Esophagus muscularis mucosa (tissue), 4 donors: Measurements from ENCODE around the gene VWA7. TPM values are rescaled to one million over a fixed set of nuclear protein-coding genes. Genes with fewer than 3 reads are reported as not detected.

Experiments
- DNase-seq: peaks from one replicate; pipeline ENCODE4 v3.0.0-alpha.2; 2017; ENCODE audit errors: extremely low spot score
- H3K27ac ChIP-seq, 4 donors: fragments of 200-600 bp; sonication (generic); replicated peaks in 1 of 4; 1 replicate in 3 of 4; 2 replicates in 1 of 4; pipeline ENCODE4 v1.5.1; 2016 to 2019; ENCODE audit warnings: mild to moderate bottlenecking in 1 of 4
- H3K27me3 ChIP-seq, 4 donors: fragments of 200-600 bp; sonication (generic); one replicate each; pipeline versions ENCODE4 v1.5.1 to v1.6.0; 2016 to 2019
- H3K36me3 ChIP-seq, 4 donors: fragments of 200-600 bp; sonication (generic); one replicate each; pipeline ENCODE4 v1.5.1; 2016 to 2019
- H3K4me1 ChIP-seq, 4 donors: fragments of 200-600 bp; sonication (generic); one replicate each; pipeline ENCODE4 v1.5.1; 2016 to 2019
- H3K4me3 ChIP-seq, 4 donors: fragments of 200-600 bp; sonication (generic); 1 replicate in 2 of 4; 2 replicates in 2 of 4; pipeline ENCODE4 v1.5.1; 2016 to 2019; ENCODE audit warnings: mild to moderate bottlenecking in 4 of 4, moderate library complexity in 1 of 4
- H3K9me3 ChIP-seq, 4 donors: fragments of 200-600 bp; sonication (generic); 1 replicate in 3 of 4; 2 replicates in 1 of 4; pipeline ENCODE4 v1.5.1; 2016 to 2019
- CTCF ChIP-seq, 3 experiments: fragments of 200-600 bp in 2 of 3; fragments of 450-650 bp in 1 of 3; sonication (generic) in 2 of 3; IDR thresholded peaks; one replicate each; pipeline ENCODE4 v1.5.1; 2017 to 2019; ENCODE audit warnings: antibody characterized with exemption in 3 of 3, mild to moderate bottlenecking in 2 of 3, moderate library complexity in 1 of 3
- EP300 ChIP-seq: sonication (generic); formaldehyde crosslinking; IDR thresholded peaks from one replicate; pipeline ENCODE4 v1.6.1; 2017; ENCODE audit warnings: antibody characterized with exemption
- POLR2A ChIP-seq: fragments of 450-650 bp; IDR thresholded peaks from one replicate; pipeline ENCODE4 v1.6.1; 2017; ENCODE audit warnings: antibody characterized with exemption, moderate library complexity, mild to moderate bottlenecking, low read depth
- POLR2AphosphoS5 ChIP-seq, 2 donors: sonication (generic); formaldehyde crosslinking; IDR thresholded peaks; one replicate each; pipeline ENCODE4 v1.6.1; 2017; ENCODE audit warnings: antibody characterized with exemption in 2 of 2
- WGBS: methylation state at CpG from one replicate; pipeline ENCODE4 v1.1.5; 2018; 5-methylcytosine and 5-hydroxymethylcytosine counted together
- intact Hi-C: fragments of 100-400 bp; cut with DNase I; formaldehyde crosslinking; loops from one replicate; pipeline ENCODE4 v1.15.1; 2023
- total RNA-seq, 4 donors: library from RNA; depleted of rRNA; stranded (reverse); fragments of >200 nt; gene quantifications; one replicate each; pipeline versions ENCODE4 v1.1.0 to v1.2.1, GENCODE V29; 2016

The VWA7 gene
- total RNA-seq, 4 donors from 2014 or later: 0.40 to 0.50 (median 0.45) TPM; not detected in 1

GRCh38 chr6:31734247-31734820 lies 42.8 kb downstream of the VWA7 start:
- Histone ChIP-seq H3K9me3 (no peaks in the 10 kb centered on the region), H3K36me3 (peaks cover 30 to 40% (median 37%) of the 10 kb centered on the region in 4 donors), H3K27ac (peak overlapping the region; percentile 86 to 93 (median 90)), H3K4me3 (peak overlapping the region; percentile 68 to 84 (median 76)), H3K4me1 (peaks cover 45 to 71% (median 63%) of the 10 kb centered on the region in 4 donors), H3K27me3 (no peaks in the 10 kb centered on the region)
- 30% methylated on average over 2 of the region's 2 CpGs for WGBS
- TF ChIP-seq CTCF (IDR thresholded peaks at IDR 0.05) (no peak), POLR2A (no peak)
- no peak for DNase-seq
- intact Hi-C loops: loop anchor here (2.0 kb wide), 1 partner anchor 96 kb away; no protein-coding TSS in a partner anchor

DNA sequence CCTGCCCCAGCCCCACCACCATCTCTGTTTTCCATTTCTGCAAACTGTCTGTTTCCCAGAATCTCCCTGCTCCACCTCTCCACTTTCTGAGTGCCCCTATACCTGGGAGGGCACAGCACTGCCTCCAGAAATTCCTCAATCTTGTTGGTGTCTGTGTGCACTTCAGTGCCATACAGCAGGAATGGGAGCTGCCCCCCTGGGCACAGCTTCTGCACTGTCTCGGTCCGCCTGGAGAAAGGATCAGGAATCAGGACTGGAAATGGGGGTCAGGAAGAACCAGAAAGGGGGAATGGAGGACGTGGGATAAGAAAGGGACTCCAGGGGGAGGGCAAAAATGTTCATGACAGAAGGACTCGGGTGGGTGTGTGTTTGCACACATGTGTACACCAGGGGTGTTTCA lies 43.4 kb downstream of the VWA7 start:
- H3K27ac ChIP-seq: peak overlapping the region; percentile 86 to 93 (median 90)

DNA sequence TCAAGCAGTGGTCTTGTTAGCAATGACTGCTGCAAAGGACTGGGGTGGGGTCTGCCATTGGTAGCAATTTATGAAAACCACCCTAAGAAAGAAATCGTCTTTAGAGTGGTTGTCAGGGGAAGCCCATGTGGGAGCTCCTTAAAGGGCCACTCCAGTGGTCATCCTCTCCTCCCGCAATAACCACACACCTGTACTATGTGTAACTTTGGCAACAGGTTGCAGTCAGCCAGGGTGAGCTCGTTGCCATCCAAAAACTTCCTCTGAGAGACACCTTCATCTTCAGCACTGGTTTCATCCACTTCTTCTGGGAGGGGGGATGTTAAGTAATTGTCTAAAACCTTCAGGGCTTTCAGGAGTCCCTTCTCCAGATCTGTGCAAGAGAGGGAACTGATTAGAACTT lies 45.1 kb downstream of the VWA7 start:
- peaks cover 35 to 55% (median 49%) of the 10 kb centered on the region in 4 donors for H3K36me3 ChIP-seq

More for the DNA sequence above, 43.4 kb downstream of the VWA7 start:
- H3K9me3 ChIP-seq: no peaks in the 10 kb centered on the region
- no peak for DNase-seq
- peak overlapping the region in 2 of 4 donors; percentile 72 to 84 for H3K4me3 ChIP-seq
- peaks cover 30 to 40% (median 37%) of the 10 kb centered on the region in 4 donors for H3K36me3 ChIP-seq
- intact Hi-C loops: loop anchor here (2.0 kb wide), 1 partner anchor 97 kb away; no protein-coding TSS in a partner anchor
- H3K27me3 ChIP-seq: no peaks in the 10 kb centered on the region
- no peak for TF ChIP-seq POLR2AphosphoS5 (IDR thresholded peaks at IDR 0.05)
- TF ChIP-seq CTCF (IDR thresholded peaks at IDR 0.05): no peak
- H3K4me1 ChIP-seq: peaks cover 45 to 69% (median 63%) of the 10 kb centered on the region in 4 donors
- WGBS: 74% methylated on average over 4 of the region's 4 CpGs

DNA sequence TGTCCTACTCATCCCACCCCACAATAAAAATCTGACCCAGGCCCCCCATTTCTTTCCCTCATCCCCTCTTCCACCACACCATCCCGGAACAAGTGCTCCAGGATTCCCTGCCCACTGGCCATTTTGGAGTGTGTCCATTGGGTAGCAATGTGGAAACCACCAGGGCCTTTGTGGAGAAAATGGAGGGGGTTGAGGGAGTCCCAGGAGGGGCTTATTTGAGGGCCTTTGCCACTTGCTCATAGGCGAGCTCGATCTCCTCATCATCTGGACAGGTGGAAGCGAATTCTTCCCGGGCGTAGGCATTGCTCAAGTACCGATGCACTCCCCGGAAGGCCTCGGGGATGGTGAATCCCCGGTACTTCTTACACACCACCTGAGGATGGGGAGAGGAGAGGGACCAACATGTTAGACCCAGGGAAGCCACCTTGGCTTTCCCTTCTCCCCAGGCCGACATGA lies 46.5 kb downstream of the VWA7 start:
- intact Hi-C loops: no loop called here
- WGBS: 86% methylated on average over 11 of the region's 11 CpGs
- Histone ChIP-seq H3K4me1 (peaks cover 38 to 69% (median 61%) of the 10 kb centered on the region in 4 donors), H3K27me3 (no peaks in the 10 kb centered on the region), H3K27ac (peak overlapping the region; percentile 93 to 99 (median 97)), H3K4me3 (peak overlapping the region; percentile 69 to 98 (median 94)), H3K9me3 (no peaks in the 10 kb centered on the region), H3K36me3 (peaks cover 47 to 67% (median 60%) of the 10 kb centered on the region in 4 donors)
- TF ChIP-seq POLR2AphosphoS5 (IDR thresholded peaks at IDR 0.05): no peak
- TF ChIP-seq EP300: no peak
- TF ChIP-seq POLR2A: no peak
- TF ChIP-seq CTCF (IDR thresholded peaks at IDR 0.05): no peak
- DNase-seq: no peak

More for the DNA sequence above, 45.1 kb downstream of the VWA7 start:
- Histone ChIP-seq H3K4me3 (no peak overlapping the region), H3K9me3 (no peaks in the 10 kb centered on the region), H3K4me1 (peaks cover 44 to 69% (median 65%) of the 10 kb centered on the region in 4 donors), H3K27ac (peak overlapping the region in 1 of 4 donors; percentile 98), H3K27me3 (no peaks in the 10 kb centered on the region)
- TF ChIP-seq POLR2A (no peak), EP300 (no peak), POLR2AphosphoS5 (IDR thresholded peaks at IDR 0.05) (no peak), CTCF (IDR thresholded peaks at IDR 0.05) (no peak)
- no peak for DNase-seq
- WGBS: 62% methylated on average over 3 of the region's 3 CpGs
- intact Hi-C loops: no loop called here
